Activated CD4-positive, CD25-positive, alpha-beta regulatory T cell treated with anti-CD3 and anti-CD28 coated beads, Interleukin-2, amount 50 U/mL, for 24 hours (primary cell): Measurements from ENCODE around the gene DPEP1.
A peak's percentile ranks its signal among the peaks of the same experiment; 100 is the strongest.
"Not testable (repeated sequence)": the region's sequence is repeated elsewhere in the genome, so short reads cannot be mapped to it uniquely, and the experiment has no call there.

Experiments
- ATAC-seq, 2 donors: fragments of 150-1000 bp; cut with Tn5 transposase; one replicate each; pipeline ENCODE4 v1.10.0; 2021; ENCODE audit warnings: mild to moderate bottlenecking in 1 of 2, moderate library complexity in 1 of 2

The DPEP1 gene

GRCh38 chr16:89653656-89654295 is 40.3 kb downstream of the DPEP1 start:
- no peak for ATAC-seq

GRCh38 chr16:89655062-89655643 is 41.7 kb downstream of the DPEP1 start:
- no peak for ATAC-seq

DNA sequence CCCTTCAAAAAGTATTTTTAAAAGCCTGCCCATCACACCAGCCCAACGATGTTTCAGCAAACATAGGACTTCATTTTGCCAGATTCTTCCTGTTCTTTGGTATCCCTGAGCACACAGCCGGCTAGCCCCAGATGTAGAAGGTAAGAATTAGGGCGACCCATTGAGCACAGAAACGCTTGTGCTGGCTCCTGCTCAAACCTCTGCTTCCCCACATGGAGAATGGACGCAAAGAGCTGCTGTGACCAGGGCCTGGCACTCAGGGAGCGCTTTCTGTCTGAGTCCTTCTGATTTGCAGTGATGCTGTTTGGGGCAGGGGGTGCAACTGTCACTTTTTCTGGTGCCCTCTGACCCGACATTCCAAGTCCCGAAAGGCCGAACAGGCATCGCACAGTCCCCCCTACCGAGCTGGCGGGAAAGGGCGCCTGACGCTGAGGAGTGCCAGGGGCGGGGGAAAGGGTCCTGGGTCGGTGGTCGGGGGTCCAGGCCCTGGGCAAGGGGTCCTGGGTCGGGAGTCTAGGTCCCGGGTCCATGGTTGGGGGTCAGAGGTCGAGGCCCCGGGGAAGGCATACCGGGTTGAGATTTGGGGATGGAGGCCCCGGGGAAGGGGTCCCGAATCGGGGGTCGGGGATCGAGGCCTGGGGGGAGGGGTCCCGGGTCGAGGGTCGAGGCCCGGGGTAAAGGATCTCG is 43.1 kb downstream of the DPEP1 start:
- ATAC-seq = no peak

DNA sequence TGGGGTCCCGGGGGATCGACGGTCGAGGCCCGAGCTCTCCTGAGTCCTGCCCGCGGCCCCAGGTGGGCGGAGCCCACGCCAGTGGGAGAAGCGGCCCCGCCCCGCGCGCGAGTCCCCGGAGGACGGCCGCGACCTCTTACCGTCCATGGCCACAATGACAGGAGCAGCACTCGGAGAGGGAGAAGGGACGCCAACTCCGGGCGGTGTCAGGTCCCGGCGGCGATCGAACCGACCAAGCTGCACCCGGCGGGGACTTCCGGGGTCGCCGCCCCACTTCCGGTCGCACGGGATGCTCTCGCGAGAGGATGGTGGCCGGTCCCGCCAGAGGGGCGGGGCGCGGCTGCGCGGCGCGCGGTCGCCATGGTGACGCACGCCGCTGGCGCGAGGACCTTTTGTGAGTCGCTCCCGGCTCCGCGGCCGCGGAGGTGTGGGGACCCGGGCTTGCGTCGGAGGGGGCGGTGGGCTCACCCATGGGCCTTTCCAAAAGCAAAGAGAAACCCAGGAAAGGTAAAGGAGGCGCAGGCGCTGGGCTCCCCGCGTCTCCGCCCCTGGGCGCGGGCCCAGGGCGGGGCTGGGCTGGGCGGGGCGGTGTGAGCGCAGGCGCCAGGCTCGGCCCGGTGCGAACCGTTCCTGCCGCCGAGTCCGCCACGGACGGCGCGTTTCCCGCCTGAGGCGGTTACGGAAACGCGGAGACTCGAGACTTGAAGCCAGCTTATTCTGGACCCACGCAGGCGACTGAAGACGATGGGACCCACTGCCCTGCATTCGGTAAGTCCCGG is 44.2 kb downstream of the DPEP1 start, which contains the start of the genes CHMP1A and SPATA33:
CHMP1A (minus strand) TSS at position 267 of the 779 bp plus-strand sequence; CDS start at position 147, 120 bp downstream.
SPATA33 (plus strand) TSS at position 395 of the 779 bp plus-strand sequence; CDS start at position 471, 76 bp downstream.
- peak; percentile 91 to 93 for ATAC-seq

- ATAC-seq = no peak
Measured at GRCh38 chr16:89658221-89658879, 44.9 kb downstream of the DPEP1 start.

GRCh38 chr16:89660146-89660545 is 46.7 kb downstream of the DPEP1 start:
- no peak for ATAC-seq

DNA sequence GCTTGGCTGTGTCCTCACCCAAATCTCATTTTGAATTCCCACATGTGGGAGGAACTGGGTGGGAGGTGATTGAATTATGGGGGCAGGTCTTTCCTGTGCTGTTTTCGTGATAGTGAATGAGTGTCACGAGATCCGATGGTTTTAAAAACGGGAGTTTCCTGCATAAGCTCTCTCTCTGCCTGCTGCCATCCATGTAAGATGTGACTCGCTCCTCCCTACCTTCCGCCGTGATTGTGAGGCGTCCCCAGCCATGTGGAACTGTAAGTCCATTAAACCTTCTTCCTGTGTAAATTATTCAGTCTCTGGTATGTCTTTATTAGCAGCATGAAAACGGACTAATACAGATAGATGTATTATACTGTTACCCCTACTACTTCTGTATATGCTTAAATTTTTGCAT is 47.8 kb downstream of the DPEP1 start:
- no peak for ATAC-seq

DNA sequence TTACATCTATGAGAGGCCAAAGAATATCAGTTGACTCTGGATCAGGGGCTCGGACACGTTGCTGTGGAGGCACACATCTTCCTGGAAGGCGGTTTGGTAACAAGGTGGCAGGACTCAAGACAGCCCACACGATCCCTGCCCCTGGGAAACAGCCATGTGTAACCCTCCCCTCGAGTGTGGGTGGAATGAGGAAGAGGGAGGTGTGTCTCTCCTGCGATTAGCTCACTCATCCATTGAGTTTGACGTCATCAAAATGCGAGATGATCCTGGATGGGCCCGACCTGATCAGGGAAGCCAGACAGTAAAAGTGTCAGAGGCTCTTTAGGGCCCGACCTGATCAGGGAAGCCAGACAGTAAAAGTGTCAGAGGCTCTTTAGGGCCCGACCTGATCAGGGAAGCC is 50.8 kb downstream of the DPEP1 start:
- ATAC-seq = not testable (repeated sequence)

- not testable (repeated sequence) for ATAC-seq
Measured at GRCh38 chr16:89667000-89667399, 53.6 kb downstream of the DPEP1 start.

DNA sequence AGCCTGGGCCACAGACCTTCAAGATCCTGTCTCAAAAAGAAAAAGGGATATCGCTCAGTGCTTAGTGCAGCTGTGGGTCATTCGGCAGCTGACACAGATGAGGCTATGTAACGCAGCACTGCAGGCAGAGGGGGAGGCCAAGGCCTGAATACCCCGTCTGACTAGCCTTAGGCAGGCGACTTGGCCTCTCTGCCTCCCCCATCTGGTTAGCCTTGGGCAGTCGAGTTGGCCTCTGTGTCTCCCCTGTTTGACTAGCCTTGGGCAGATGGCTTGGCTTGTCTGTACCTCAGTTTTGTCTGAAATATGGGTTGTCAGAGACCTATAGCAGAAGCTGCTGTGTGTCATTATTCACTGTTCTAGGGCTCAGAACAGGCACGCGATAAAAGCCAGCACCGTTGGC is 54.2 kb downstream of the DPEP1 start:
- ATAC-seq = no peak

- no peak for ATAC-seq
Measured at GRCh38 chr16:89668790-89669158, 55.3 kb downstream of the DPEP1 start.

- ATAC-seq = no peak
Measured at GRCh38 chr16:89669755-89670154, 56.3 kb downstream of the DPEP1 start.

GRCh38 chr16:89670496-89671431 is 57.3 kb downstream of the DPEP1 start:
- ATAC-seq = no peak

- ATAC-seq = not testable (repeated sequence)
Measured at GRCh38 chr16:89671565-89671964, 58.1 kb downstream of the DPEP1 start.

GRCh38 chr16:89672177-89672941 is 58.9 kb downstream of the DPEP1 start:
- ATAC-seq = no peak

- ATAC-seq = no peak
Measured at GRCh38 chr16:89678258-89678657, 64.8 kb downstream of the DPEP1 start.

DNA sequence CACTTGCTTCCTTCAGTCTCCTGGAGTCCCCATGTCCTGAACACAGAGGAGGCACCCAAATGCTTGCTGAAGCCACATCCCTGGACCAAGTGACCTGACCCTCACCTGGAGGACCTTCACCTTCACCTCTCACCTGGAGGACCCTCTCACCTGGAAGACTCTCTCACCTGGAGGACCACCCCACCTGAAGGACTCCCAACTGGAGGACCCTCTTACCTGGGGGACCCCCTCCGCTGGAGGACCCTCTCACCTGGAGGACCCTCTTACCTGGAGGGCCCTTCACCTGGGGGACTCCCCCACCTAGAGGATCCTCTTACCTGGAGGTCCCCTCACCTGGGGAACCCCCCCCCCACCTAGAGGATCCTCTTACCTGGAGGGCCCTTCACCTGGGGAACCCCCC is 72.5 kb downstream of the DPEP1 start:
- no peak for ATAC-seq

DNA sequence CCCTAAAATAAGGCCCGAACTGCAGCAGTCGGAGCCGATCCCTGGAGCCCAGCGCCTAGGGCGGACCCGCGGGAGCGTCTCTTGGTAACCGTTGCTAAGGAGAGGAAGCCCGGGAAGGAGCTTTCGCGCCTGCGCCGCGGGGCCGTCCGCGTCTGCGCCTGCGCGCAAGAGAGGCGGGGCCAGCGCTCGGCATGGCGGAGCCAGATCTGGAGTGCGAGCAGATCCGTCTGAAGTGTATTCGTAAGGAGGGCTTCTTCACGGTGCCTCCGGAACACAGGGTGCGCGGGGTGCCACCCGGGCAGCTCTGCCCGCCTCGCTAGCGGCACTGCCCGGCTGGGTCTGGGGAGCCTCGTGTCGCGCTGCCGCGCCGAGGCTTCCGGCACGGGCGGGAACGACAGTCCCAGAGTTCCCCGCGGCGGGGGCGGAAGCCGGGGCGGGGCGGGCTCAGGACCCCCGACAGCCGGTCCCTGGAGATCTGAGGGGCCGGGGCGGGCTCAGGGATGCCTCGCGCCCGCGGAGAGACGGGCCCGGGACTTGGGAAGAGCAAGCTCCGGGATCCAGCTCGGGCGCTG is 73.2 kb downstream of the DPEP1 start, which contains the start of gene CDK10:
CDK10 (plus strand) TSS at position 170 of the 572 bp plus-strand sequence; CDS start at position 192, 22 bp downstream.
- peak; percentile 90 to 92 for ATAC-seq

DNA sequence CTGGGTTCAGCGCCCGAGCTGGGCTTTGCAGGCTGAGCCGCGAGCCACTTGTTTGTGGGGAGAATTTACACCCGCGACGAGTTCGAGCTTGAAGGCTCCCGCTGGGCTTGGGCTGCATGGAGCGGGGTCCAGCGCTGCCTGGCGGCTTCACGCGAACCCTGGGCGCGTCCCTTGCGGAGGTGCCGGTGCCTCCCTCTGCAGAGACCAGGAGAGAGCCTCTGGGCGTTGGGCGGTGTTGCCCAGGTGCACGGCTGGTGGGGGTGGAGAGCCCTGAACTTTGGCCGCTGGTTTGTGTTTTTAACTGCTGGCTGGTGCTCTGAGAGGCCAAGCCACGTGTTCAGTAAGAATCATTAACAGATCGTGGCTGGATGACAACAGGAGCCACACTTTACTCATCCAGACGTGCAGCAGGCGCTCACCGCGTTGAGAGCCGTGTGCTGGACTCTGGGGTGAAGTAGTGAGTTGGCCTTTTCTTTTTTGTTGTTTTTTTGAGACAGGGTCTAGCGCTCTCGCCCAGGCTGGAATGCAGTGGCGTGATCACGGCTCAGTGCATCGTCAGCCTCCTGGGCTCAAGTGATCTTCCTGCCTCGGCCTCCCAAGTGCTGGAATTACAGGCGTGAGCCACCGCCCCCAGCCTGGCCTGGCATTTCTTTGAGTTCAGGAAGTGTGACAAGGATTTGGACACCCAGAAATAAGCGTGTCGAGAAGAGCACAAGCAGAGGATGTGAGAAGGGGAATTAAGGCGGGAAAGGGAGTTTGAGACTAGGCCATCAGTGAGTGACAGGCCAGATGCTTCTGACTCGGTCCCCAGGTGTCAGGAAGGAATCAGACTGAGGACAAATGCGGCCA is 73.9 kb downstream of the DPEP1 start:
- ATAC-seq = peak; percentile 18 to 31
